NCI-H2107 treated with DMSO at 0.1 percent for 48 hours (cell line): ENCODE data around the gene SF3B1.
"Not testable (repeated sequence)": the region's sequence is repeated elsewhere in the genome, so short reads cannot be mapped to it uniquely, and the experiment has no call there.

Source experiments
- DNase-seq: peaks from one replicate; lab custom pipeline; 2025; ENCODE audit not compliant: unreplicated experiment; lab: John Stamatoyannopoulos, UW

Gene SF3B1

DNA sequence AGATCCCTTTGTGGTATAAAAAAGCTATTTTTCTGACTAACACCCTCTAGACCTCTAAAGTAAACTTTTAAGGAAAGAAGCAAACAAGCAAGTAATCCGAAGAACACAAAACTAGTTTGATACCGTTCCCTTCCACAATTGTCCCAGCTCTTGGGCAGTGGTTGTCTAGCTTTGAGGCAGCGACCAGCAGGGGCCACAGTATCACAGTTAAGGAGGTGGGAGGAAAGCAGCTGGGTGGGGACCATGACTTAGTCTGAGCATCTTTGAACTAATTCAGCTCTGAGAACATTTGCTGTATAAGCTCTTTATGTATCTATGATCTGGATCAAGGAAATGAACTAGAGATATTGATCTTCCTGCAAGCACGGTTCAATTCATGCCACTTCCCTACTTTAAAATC, 51.0 kb downstream of the SF3B1 start:
- no peak for DNase-seq

GRCh38 chr2:197381641-197382040, 53.2 kb downstream of the SF3B1 start:
- no peak for DNase-seq

GRCh38 chr2:197379918-197380309, 54.9 kb downstream of the SF3B1 start:
- not testable (repeated sequence) for DNase-seq

GRCh38 chr2:197379308-197379917, 55.4 kb downstream of the SF3B1 start:
- not testable (repeated sequence) for DNase-seq

DNA sequence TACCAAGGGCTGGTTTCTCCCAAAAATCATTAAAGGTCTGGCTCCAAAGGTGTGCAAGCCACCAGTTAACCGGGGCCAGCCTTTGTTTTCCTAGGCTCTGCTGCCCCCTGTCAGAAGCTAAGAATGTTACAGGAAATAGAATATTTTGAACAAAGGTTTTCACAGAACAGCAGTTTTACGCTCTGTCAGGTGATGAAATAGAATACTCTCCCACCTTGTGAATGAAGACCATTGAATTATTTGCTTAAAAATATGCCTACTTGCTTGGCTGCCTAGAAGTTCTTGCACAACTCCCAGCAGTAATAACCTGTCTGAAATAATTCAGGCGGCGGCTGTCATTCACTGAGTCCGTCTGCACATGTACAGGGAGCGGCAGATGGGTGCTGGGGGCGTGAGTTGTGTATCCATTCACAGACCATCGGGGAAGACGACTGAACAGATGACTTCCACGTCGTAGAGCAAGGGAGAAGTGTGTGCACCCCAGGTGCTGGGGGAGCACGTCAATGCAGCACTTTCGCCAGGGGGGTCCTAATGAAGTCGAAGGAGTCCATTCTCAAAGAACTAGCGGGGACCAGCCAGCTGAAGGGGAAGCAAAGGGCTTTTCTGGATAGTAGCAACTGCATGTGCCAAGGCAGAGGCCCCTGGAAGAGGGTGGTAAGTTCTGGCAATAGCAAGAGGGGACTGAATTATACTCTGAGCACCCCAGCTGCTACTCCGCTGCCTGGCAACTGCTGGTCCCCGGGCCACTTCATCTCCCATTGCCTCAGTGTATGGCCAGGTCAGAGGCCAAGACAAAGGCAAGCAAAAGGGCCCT, 56.1 kb downstream of the SF3B1 start:
- peak; percentile 67 for DNase-seq

- no peak for DNase-seq
Measured at GRCh38 chr2:197378086-197378485, 56.7 kb downstream of the SF3B1 start.

DNA sequence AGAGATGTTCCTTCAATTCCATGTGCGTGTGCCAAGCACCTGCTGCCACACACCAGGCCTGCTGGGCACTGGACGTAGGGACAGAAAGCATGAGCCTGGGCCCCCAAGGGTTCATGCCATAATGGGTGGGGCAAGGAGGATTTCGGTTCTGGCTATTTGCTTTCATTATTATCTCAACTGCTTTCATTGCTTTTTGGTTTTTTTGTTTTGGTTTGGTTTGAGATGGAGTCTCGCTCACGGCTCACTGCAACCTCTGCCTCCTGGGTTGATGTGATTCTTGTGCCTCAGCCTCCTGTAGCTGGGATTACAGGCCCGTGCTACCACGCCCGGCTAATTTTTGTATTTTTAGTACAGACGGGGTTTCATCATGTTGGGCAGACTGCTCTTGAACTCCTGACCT, 57.2 kb downstream of the SF3B1 start:
- no peak for DNase-seq

- DNase-seq, result no peak
Measured at GRCh38 chr2:197372592-197372991, 62.2 kb downstream of the SF3B1 start.

DNA sequence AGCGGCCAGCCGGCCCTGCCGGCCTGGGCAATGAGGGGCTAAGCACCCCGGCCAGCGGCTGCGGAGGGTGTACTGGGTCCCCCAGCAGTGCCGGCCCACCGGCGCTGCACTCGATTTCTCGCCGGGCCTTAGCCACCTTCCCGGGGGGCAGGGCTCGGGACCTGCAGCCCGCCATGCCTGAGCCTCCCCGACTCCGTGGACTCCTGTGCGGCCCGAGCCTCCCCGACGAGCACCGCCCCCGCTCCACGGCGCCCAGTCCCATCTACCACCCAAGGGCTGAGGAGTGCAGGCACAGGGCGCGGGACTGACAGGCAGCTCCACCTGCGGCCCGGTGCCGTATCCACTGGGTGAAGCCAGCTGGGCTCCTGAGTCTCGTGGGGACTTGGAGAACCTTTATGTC, 64.2 kb downstream of the SF3B1 start:
- not testable (repeated sequence) for DNase-seq

GRCh38 chr2:197369933-197370320, 64.9 kb downstream of the SF3B1 start:
- DNase-seq, result no peak

GRCh38 chr2:197369228-197369932, 65.4 kb downstream of the SF3B1 start:
- no peak for DNase-seq

DNA sequence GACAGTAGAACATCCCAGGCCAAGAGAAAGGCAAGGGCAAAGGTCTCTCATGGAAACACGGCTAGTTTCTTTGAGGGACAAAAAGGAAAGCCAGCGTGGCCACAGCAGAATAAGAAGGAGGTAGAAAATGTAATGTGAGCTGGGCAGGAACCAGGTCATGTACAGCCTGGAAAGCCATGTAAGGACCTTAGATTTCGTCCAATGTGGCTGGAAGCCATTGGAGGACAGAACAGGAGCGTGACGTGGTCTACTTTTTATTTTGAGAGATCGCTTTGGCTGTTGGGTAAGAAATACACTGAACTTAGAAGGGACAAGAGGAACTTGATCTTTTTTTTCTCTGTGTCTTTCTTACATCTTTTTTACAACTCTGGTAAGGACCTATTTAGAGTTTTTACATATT, 66.4 kb downstream of the SF3B1 start:
- DNase-seq, result no peak

- no peak for DNase-seq
Measured at GRCh38 chr2:197363998-197364397, 70.8 kb downstream of the SF3B1 start.

DNA sequence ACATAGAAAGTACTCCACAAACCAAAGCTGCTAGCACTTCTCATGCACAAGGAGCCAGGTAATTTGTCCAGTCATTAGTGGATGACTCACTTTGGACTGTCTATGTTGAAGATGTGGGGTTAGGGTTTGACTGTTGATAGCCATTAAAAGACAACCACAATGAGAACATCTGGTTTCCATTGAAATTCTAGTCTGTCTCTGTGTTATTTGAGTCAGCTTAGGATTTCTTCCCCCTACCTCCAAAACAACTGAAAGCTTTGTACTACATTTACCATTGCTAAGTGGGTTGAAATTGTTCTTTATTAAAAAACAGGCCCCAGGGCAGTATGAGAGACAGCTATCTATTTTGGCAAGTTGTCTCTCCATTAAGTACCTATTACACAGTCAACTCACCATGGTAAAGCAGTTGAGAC, 74.1 kb downstream of the SF3B1 start:
- DNase-seq, result no peak

DNA sequence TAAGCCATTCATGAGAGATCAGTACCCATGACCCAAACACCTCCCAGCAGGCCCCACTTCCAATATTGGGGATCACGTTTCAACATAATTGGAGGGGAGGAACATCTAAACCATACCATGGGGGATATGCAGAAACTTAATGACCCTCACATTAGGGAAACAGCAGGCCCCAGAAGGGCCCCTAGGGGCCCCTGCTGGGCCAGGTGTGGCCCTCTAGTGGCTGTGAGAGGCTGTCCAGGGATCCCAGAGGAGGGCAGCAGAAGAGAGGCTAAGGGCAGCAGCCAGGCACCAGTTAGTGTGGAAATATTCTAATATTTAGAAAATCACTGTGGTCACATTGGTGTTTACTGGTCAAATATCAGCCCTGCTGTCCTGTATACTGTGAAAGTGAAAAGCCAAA, 75.0 kb downstream of the SF3B1 start:
- no peak for DNase-seq

GRCh38 chr2:197358931-197359330, 75.9 kb downstream of the SF3B1 start:
- DNase-seq, result no peak

DNA sequence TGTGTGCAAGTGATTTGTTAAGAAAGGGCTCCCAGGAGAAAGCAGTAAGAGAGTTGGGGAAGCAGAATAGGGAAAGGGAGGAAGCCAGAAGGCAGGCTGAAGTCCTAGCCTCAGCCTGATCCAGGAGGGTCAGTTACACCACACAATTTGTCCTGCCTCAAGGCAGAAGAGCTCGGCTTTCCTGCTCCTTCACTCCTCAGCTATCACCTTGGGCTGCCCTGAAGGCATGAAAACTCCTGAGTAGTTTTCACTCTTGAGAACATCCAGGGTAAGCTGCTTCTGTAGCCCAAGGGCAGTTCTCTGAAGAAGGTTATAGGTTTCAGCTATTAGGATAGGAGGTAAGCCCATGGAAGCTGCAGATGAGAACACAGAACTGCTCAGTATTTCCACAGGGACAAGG, 76.8 kb downstream of the SF3B1 start:
- no peak for DNase-seq

DNA sequence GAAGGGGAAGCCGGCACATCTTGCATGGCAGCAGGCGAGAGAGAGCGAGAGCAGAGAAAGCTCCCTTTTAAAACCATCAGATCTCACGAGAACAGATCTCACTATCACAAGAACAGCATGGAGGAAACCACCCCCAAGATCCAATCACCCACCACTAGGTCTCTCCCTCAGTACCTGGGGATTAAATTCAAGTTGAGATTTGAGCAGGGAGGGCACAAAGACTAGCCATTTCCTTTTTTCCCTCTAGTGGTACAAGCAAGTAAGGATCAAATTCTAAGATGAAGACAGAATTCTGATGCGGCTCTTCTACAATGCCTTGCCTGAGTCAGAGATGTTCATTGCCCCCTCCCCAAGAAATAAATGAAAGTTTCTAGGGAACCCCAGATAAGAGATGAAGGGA, 78.7 kb downstream of the SF3B1 start:
- no peak for DNase-seq

- DNase-seq, result no peak
Measured at GRCh38 chr2:197354169-197354558, 80.7 kb downstream of the SF3B1 start.

DNA sequence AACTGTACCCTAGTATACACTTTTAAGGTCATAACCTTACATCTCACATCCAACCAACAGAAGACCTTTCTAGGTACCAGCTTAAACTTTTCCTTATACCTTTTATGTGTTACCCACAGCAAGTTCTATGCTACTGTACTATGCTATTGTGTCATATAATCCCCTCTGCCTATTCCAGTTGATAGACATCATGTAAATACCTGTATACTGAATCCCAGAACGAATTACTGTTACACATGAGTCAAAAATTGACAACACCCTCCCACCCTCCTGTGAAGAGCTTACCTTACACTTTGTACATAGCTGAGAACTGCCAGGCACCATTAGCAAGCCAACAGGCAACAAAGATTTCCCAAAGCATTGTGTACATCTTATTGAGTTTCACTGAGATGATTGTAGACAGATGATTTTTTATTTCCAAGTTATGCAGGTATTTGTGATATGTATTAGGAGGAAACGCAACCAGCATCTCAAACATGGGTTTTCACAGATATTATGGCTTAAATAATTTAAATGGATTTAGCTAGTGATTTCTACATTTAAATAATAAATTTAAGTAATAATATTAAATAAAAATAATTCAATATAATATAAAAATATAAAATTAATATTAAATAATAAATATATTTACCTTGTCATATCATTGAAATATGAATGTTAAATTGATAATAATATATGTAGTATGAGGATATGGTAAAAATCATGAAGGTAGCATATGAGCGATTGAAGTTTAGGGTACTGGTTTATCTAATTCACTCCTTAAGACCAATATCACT, 81.2 kb downstream of the SF3B1 start:
- DNase-seq, result no peak

DNA sequence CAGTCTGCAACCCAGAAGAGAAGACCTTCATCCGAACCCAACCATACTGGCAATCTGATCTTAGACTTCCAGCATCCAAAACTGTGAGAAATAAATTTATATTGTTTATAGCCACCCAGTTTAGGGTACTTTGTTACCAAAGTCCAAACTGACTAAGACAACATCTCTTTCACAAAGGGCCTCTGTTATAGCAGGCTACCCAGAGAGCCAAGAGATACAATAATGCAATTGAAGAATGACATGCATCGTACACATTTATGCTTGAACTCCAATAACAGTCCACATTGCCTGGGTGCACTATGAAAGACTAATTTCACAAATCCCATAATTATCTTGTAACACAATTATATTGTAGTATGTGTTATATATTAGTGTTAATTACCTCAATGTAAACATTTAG, 85.1 kb downstream of the SF3B1 start:
- DNase-seq, result no peak
